ENCODE results near the gene TSHZ2. TPM values are rescaled to one million over a fixed set of nuclear protein-coding genes. Genes with fewer than 3 reads are reported as not detected.
A peak's percentile ranks its signal among the peaks of the same experiment; 100 is the strongest.

The TSHZ2 gene
- total and polyA plus RNA-seq, 2 experiments from 2014 or later, result 1.1 to 5.2 TPM

DNA sequence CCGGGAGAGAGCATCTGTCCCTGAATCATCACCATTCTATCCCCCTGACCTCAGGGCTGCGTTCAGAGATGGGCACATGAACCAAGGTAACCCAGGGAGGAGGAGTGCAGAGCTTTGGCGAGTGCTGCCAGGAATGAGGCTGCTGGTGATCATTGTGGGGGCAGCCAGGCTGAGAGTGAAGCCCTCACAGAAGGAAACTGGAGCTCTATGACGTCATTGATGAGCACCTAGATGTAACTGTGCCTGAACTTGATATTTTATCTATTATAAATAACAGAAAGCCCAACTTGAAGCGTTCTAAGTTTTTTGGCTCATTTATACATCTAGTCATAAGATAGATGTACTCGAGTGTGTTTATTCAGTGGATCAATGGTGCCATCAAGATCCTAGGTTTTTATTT is 17.3 kb upstream of the TSHZ2 start:
- no peaks in the 10 kb centered on the region for H3K79me2 ChIP-seq
- 88% methylated on average over 6 of the region's 6 CpGs for WGBS (ENCODE audit: low lambda C conversion rate, missing lambda C conversion rate)
- H3K4me2 ChIP-seq, result no peak overlapping the region
- H3K9me2 ChIP-seq (replicated peaks; ENCODE audit: insufficient read depth), result no peaks in the 10 kb centered on the region
- H3K27ac ChIP-seq, result no peak overlapping the region
- H3K27me3 ChIP-seq, result no peaks in the 10 kb centered on the region
- peaks cover 4% of the 10 kb centered on the region for H3K4me1 ChIP-seq (ENCODE audit: insufficient read depth)
- H4K20me1 ChIP-seq (ENCODE audit: insufficient read depth, poor library complexity, severe bottlenecking), result no peaks in the 10 kb centered on the region
- no peaks in the 10 kb centered on the region for H3K9me3 ChIP-seq (ENCODE audit: low read depth)
- TF ChIP-seq, protein P1, sequence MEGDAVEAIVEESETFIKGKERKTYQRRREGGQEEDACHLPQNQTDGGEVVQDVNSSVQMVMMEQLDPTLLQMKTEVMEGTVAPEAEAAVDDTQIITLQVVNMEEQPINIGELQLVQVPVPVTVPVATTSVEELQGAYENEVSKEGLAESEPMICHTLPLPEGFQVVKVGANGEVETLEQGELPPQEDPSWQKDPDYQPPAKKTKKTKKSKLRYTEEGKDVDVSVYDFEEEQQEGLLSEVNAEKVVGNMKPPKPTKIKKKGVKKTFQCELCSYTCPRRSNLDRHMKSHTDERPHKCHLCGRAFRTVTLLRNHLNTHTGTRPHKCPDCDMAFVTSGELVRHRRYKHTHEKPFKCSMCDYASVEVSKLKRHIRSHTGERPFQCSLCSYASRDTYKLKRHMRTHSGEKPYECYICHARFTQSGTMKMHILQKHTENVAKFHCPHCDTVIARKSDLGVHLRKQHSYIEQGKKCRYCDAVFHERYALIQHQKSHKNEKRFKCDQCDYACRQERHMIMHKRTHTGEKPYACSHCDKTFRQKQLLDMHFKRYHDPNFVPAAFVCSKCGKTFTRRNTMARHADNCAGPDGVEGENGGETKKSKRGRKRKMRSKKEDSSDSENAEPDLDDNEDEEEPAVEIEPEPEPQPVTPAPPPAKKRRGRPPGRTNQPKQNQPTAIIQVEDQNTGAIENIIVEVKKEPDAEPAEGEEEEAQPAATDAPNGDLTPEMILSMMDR (IDR thresholded peaks at IDR 0.05; ENCODE audit: poor library complexity), result no peak
- TF ChIP-seq EZH2 (IDR thresholded peaks at IDR 0.05; ENCODE audit: borderline replicate concordance), result no peak
- TF ChIP-seq EZH2phosphoT487 (IDR thresholded peaks at IDR 0.05; ENCODE audit: low read depth, severe bottlenecking, unreplicated experiment), result no peak
- H3K36me3 ChIP-seq (replicated peaks; ENCODE audit: insufficient read depth, low read depth), result no peaks in the 10 kb centered on the region
- no peak overlapping the region for H3K4me3 ChIP-seq
- no peak overlapping the region for H2AFZ ChIP-seq
- no peak for DNase-seq (ENCODE audit: low spot score)

GRCh38 chr20:52958211-52958610 is 13.9 kb upstream of the TSHZ2 start:
- peaks cover 4% of the 10 kb centered on the region for H3K4me1 ChIP-seq (ENCODE audit: insufficient read depth)
- no peaks in the 10 kb centered on the region for H4K20me1 ChIP-seq (ENCODE audit: insufficient read depth, poor library complexity, severe bottlenecking)
- H3K79me2 ChIP-seq, result no peaks in the 10 kb centered on the region
- no peak for DNase-seq (ENCODE audit: low spot score)
- 73% methylated on average over 4 of the region's 4 CpGs for WGBS (ENCODE audit: low lambda C conversion rate, missing lambda C conversion rate)
- no peak overlapping the region for H3K4me2 ChIP-seq
- no peak overlapping the region for H3K4me3 ChIP-seq
- H3K9me2 ChIP-seq (replicated peaks; ENCODE audit: insufficient read depth), result no peaks in the 10 kb centered on the region
- H2AFZ ChIP-seq, result no peak overlapping the region
- no peak overlapping the region for H3K27ac ChIP-seq
- H3K36me3 ChIP-seq (replicated peaks; ENCODE audit: insufficient read depth, low read depth), result no peaks in the 10 kb centered on the region
- no peaks in the 10 kb centered on the region for H3K27me3 ChIP-seq
- H3K9me3 ChIP-seq (ENCODE audit: low read depth), result no peaks in the 10 kb centered on the region
- TF ChIP-seq EZH2 (IDR thresholded peaks at IDR 0.05; ENCODE audit: borderline replicate concordance) (no peak), EZH2phosphoT487 (IDR thresholded peaks at IDR 0.05; ENCODE audit: low read depth, severe bottlenecking, unreplicated experiment) (no peak)
- TF ChIP-seq, protein P1 (IDR thresholded peaks at IDR 0.05; ENCODE audit: poor library complexity), result no peak

DNA sequence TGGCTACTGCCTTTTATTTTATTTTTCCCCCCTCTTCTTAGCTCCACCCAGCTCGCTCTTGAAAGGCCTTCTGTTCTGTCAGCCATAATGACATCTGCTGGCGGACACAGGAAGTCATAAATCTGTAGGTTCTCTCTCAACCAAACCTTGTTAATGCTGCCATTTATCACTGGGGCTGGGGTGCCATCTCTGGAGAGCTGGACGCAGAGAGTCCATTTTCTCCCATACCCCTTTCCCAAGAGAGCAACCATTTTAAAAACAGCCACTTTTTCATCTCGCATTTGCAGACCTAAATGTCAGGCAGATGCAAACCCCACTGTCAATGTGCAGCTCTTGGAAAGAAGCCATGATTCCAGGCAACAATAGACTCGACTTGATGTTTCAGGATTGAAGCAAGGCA is 13.0 kb upstream of the TSHZ2 start:
- H3K4me2 ChIP-seq, result no peak overlapping the region
- no peak overlapping the region for H3K4me3 ChIP-seq
- TF ChIP-seq EZH2phosphoT487 (IDR thresholded peaks at IDR 0.05; ENCODE audit: low read depth, severe bottlenecking, unreplicated experiment), result no peak
- TF ChIP-seq, protein P1 (IDR thresholded peaks at IDR 0.05; ENCODE audit: poor library complexity), result peak; percentile 33
- peaks cover 4% of the 10 kb centered on the region for H3K4me1 ChIP-seq (ENCODE audit: insufficient read depth)
- no peaks in the 10 kb centered on the region for H3K27me3 ChIP-seq
- H3K79me2 ChIP-seq, result no peaks in the 10 kb centered on the region
- H3K36me3 ChIP-seq (replicated peaks; ENCODE audit: insufficient read depth, low read depth), result no peaks in the 10 kb centered on the region
- H3K9me3 ChIP-seq (ENCODE audit: low read depth), result no peaks in the 10 kb centered on the region
- DNase-seq (ENCODE audit: low spot score), result peak; percentile 32
- H4K20me1 ChIP-seq (ENCODE audit: insufficient read depth, poor library complexity, severe bottlenecking), result no peaks in the 10 kb centered on the region
- H3K27ac ChIP-seq, result no peak overlapping the region
- peak overlapping the region; percentile 37 for H2AFZ ChIP-seq
- no peaks in the 10 kb centered on the region for H3K9me2 ChIP-seq (replicated peaks; ENCODE audit: insufficient read depth)
- 48% methylated on average over 5 of the region's 5 CpGs for WGBS (ENCODE audit: low lambda C conversion rate, missing lambda C conversion rate)

GRCh38 chr20:52962183-52962582 is 10.0 kb upstream of the TSHZ2 start:
- no peaks in the 10 kb centered on the region for H3K27me3 ChIP-seq
- DNase-seq (ENCODE audit: low spot score), result no peak
- no peak for TF ChIP-seq EZH2 (IDR thresholded peaks at IDR 0.05; ENCODE audit: borderline replicate concordance)
- TF ChIP-seq, protein P1 (IDR thresholded peaks at IDR 0.05; ENCODE audit: poor library complexity), result no peak
- TF ChIP-seq EZH2phosphoT487 (IDR thresholded peaks at IDR 0.05; ENCODE audit: low read depth, severe bottlenecking, unreplicated experiment), result no peak
- no peaks in the 10 kb centered on the region for H4K20me1 ChIP-seq (ENCODE audit: insufficient read depth, poor library complexity, severe bottlenecking)
- no peaks in the 10 kb centered on the region for H3K36me3 ChIP-seq (replicated peaks; ENCODE audit: insufficient read depth, low read depth)
- no peaks in the 10 kb centered on the region for H3K9me2 ChIP-seq (replicated peaks; ENCODE audit: insufficient read depth)
- H3K4me2 ChIP-seq, result no peak overlapping the region
- 88% methylated on average over 1 of the region's 1 CpG for WGBS (ENCODE audit: low lambda C conversion rate, missing lambda C conversion rate)
- no peak overlapping the region for H2AFZ ChIP-seq
- H3K27ac ChIP-seq, result no peak overlapping the region
- H3K9me3 ChIP-seq (ENCODE audit: low read depth), result no peaks in the 10 kb centered on the region
- no peaks in the 10 kb centered on the region for H3K79me2 ChIP-seq
- H3K4me3 ChIP-seq, result no peak overlapping the region
- peaks cover 4% of the 10 kb centered on the region for H3K4me1 ChIP-seq (ENCODE audit: insufficient read depth)
